ENCODE data around the gene C4BPB.
"Not testable (repeated sequence)": the region's sequence is repeated elsewhere in the genome, so short reads cannot be mapped to it uniquely, and the experiment has no call there.

Gene C4BPB, protein sequence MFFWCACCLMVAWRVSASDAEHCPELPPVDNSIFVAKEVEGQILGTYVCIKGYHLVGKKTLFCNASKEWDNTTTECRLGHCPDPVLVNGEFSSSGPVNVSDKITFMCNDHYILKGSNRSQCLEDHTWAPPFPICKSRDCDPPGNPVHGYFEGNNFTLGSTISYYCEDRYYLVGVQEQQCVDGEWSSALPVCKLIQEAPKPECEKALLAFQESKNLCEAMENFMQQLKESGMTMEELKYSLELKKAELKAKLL

GRCh38 chr1:207088701-207089626 is at the start of gene C4BPB:
TSS of gene C4BPB (plus strand) at chr1:207088860. CDS start at chr1:207089532, 672 bp downstream.
- in situ Hi-C loops (cut with MboI; ENCODE audit: low sequenced_read_pairs), result no loop called here

DNA sequence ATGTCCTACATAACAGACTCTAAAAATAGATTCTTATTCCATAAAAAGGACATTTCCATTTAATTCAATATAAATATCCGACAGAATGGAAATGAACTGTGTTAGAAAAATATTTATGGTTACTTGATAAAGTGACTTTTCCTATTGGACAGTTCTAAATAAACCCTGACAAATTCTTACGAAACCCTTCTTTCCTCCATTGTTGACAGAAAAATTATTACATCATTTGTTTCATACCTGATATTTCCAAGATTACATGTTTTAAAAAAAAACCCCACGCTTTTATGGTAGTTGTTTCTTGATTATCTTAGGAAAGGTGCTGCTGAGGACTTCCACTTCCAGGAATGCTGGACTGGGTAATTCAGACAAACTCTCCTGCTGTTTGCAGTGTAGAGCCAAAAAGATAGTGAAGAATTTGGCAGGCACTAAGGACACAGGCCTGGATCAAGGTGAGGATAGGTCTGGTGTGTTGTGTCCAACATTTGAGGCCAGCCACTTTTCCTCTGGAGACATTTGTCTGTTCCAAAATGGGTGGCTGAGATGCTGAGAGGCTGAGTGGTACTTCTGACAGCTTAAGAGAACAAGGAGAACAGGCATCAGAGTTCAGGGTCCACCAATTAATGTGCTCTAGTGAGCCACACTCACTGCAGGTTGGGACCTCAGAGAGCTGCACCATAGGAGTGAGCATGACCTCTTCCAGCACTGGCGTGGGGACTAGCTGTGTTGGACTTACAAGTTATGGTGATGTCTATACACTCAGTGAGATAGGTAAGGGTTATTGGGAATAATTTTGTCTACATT is 49.1 kb upstream of the C4BPB start:
- in situ Hi-C loops (cut with MboI; ENCODE audit: low sequenced_read_pairs), result no loop called here

DNA sequence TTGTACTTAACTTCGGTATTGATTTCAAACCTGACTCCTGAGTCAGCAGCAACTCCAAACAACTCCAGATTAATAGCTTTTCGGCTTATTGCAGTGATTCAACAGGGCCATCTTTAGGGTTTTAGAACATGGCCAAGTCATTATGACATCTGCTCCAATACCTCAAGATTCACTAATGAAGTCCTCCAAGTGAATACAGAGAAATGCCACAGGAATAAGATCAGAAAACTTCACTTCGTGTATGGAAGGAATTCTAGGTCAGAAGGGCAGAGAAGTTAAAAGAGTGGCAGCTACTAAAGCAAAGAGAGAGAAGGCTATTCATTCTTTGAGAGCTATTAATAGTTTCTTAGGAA is 48.5 kb upstream of the C4BPB start:
- in situ Hi-C loops (cut with MboI; ENCODE audit: low sequenced_read_pairs), result no loop called here

GRCh38 chr1:207041397-207041796 is 47.3 kb upstream of the C4BPB start:
- in situ Hi-C loops (cut with MboI; ENCODE audit: low sequenced_read_pairs), result not testable (repeated sequence)

- in situ Hi-C loops (cut with MboI; ENCODE audit: low sequenced_read_pairs), result no loop called here
These were observed 43.2 kb upstream of the C4BPB start for GRCh38 chr1:207045453-207045852.

- in situ Hi-C loops (cut with MboI; ENCODE audit: low sequenced_read_pairs), result no loop called here
These were observed 41.2 kb upstream of the C4BPB start for GRCh38 chr1:207047505-207047904.

DNA sequence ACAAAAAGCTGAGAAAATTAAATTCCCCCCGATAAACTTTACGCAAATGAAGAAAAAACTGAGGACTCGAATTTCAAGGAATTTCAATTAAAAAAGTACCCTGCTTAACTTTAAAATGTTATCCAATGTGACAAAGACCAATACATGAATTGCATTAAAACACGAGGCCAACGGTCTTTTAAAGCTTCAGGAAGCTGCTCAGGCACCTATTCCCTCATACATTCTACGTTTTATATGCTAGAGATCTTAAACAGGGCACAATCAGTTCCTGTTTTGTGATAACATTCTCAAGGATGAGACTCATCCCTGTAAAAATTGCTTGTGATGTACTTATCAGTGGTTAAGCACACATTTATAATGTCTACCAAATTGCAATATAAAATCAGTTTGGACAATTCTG is 40.6 kb upstream of the C4BPB start:
- in situ Hi-C loops (cut with MboI; ENCODE audit: low sequenced_read_pairs), result no loop called here

DNA sequence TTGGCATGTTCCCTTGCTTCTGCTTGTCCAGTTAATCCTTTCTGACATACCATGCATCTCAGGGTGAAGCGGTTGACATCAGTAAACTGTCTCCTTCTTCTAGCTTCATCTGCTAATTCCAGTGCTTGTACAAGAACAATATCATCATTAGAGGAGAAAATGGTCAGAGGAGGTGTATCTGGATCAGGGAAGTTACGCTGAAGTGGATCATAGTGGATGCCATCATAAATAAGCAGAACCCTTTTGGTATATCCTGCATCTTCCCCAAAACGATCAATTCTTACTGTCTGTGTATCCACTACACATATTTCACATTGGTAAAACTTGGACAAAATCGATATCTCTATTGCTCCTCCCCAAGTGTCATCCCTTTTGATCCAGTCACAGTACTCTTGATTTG is 39.6 kb upstream of the C4BPB start:
- in situ Hi-C loops (cut with MboI; ENCODE audit: low sequenced_read_pairs), result no loop called here

DNA sequence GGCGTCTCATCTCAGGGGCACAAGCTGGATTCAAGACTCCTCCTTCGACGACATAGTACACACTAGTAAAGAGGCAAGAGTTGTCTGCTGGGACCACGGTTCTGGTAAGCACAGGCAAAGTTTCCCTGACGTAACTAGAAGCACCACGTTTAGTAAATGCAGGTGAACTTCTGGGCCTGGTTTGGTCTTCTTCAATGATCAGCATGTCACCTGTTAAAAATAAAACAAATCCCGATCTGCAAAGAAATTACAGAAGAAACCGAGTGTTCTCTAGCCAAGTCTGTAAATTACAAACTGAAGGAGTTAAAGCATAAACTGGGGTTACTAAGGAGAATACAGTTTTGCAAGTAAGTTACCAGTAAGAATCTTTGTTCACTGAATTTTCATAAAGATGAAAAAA is 39.1 kb upstream of the C4BPB start:
- in situ Hi-C loops (cut with MboI; ENCODE audit: low sequenced_read_pairs), result no loop called here

DNA sequence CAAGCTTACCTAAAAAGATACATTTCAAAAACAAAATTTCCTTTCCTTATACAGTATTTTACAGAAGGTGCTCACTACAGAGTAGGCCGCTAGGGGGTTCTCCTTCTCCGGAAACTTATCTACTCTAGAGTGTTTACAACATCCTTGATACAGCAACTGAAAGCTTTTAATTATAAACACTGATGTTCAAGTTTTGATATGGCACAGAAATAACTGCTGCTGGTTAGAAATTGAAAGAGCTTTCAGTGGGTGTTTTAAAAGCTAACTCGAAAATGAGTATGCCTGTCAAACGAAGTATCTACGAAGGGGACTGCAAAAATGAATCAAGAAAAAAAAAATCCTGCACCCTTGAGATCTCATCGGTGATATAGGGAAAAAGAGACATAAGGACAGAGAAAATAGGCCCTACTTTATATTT is 38.7 kb upstream of the C4BPB start:
- in situ Hi-C loops (cut with MboI; ENCODE audit: low sequenced_read_pairs), result no loop called here

DNA sequence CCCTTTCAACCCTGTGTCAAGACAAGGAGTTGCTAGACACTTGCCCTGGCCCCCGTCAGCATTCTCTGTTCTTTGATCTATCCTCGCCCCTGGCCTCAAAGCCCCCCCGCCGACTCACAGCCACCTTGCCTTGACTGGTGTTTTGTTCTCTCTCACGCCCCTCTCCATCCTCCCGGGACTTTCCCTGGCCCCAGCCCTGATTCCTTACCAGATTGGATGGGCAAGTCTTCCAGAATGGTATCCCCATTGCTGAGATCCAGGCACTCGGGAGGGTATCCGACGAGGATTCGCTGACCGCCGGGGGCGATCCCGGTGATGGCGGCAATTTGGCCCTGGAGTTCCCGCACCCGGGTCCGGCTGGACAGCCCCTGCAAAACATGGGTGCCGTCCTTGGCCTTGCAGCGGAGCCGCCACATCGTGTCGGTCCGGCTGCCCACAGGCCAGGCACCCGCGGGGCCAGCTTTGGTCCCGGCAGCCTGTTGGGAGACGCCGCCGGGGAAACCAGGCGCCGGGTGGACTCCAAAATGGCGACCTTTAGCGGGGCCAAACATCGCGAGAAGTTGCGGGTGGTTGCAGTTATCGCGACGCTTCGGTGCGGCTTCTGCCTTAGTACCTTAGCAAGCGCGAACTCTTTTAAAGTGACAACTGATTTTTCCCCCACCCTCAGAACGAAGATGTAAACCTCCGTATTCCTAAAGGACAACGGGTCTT is 38.0 kb upstream of the C4BPB start:
- in situ Hi-C loops (cut with MboI; ENCODE audit: low sequenced_read_pairs), result no loop called here

DNA sequence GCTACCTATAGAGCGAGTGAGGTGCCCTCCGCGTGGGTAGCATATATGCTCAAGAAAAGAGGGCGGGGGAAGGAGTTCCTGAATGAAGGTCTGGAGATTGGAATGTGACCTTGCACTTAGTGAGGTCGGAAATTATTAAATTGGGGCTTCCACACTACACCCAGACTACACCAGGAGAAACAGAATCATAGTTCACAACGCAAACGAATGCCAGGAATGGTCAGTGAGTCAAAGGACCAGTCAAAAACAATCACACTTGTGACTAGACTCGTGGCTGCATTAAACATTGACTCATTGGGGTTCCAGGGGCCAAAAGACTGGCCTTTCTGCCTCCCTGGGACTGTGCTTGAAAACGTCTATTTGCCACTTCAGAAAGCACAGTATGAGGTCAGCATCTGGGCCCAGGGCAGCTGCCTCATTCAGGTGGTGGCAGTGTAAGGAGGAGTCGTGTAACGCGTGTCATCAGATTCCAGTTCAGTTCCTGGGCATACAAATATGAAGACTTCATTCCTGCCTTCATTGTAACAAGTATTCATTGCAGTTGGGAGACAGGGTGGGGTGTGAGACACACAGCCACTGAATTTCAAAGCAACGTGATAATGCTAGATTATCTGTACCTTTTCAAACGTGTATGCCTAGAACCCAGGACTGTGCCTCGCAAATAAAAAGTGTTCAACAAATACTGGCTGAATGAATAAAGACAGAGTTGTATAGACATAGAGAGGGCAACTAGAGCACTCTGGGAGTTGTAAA is 37.3 kb upstream of the C4BPB start, which contains the start of gene YOD1:
YOD1 (minus strand) TSS at position 18 of the 753 bp plus-strand sequence. CDS start 178 bp downstream, outside the sequence.
- in situ Hi-C loops (cut with MboI; ENCODE audit: low sequenced_read_pairs), result no loop called here

DNA sequence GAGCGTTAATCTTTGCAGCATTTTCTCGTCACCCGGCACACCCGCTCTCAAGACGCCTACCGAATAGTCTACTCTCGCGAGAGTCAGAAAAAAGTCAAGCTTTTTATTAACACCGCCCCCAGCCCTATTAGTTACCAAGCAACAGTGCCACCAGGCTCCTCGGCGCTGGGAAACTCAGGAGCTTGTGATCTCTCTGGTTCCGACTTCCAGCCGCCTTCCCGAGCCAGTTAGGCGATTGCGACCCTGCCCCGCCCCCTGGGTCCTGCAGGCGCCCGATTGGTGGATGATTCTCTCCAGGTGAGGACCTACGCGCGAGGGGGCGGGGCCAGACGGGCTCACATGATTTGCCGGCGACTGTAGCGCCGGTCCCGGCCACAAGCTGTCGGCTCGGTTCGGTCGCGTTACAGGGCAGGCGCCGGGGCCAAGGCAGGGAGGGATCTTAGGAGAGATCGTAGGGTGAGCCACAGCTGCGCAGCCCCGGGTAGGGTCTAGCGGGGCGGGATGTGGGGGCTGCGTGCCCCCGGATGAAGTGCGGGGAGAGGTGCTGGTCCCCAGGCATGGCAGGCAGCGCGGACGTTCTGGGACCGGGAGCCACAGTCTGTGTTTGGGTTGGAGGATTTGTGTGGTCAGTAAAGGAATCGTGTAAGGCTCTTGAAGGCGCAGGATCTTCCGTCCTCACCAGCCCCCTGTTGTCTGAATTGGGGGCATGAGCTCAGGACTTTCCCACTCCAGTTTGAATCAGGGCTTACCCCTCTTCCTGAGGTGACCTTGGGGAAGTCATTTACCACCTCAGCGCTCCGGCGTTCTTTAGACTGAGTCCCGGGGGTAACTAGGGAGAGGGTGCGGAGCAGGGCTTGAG is 35.5 kb upstream of the C4BPB start, which contains the start of gene PFKFB2:
PFKFB2 (plus strand) TSS at position 365 of the 859 bp plus-strand sequence. CDS start 1,443 bp downstream, outside the sequence.
- in situ Hi-C loops (cut with MboI; ENCODE audit: low sequenced_read_pairs), result no loop called here

- in situ Hi-C loops (cut with MboI; ENCODE audit: low sequenced_read_pairs), result no loop called here
These were observed 34.2 kb upstream of the C4BPB start for GRCh38 chr1:207054491-207054890.

GRCh38 chr1:207055386-207056001 is 33.2 kb upstream of the C4BPB start:
- in situ Hi-C loops (cut with MboI; ENCODE audit: low sequenced_read_pairs), result no loop called here

- in situ Hi-C loops (cut with MboI; ENCODE audit: low sequenced_read_pairs), result no loop called here
These were observed 32.0 kb upstream of the C4BPB start for GRCh38 chr1:207056673-207057072.

GRCh38 chr1:207058252-207058651 is 30.4 kb upstream of the C4BPB start:
- in situ Hi-C loops (cut with MboI; ENCODE audit: low sequenced_read_pairs), result no loop called here

All from hTERT RPE-1 (cell line).